Lung (tissue), 12 donors: ENCODE measurements around the gene RNF224. TPM values are rescaled to one million over a fixed set of nuclear protein-coding genes. Genes with fewer than 3 reads are reported as not detected.

Source experiments
- ATAC-seq: fragments of 200-7000 bp; cut with Tn5 transposase; one replicate; pipeline ENCODE4 v1.9.1; 2020; ENCODE audit warnings: moderate number of reproducible peaks; ENCODE audit not compliant: insufficient read depth, low FRiP score
- DNase-seq, 3 donors: peaks; one replicate each; pipeline ENCODE4 v3.0.0-alpha.2; 2013 to 2017
- H3K27ac ChIP-seq, 2 donors: one replicate each; pipeline ENCODE4 v1.5.1; 2013; ENCODE audit warnings: mild to moderate bottlenecking in 2 of 2, moderate library complexity in 2 of 2, control low read depth in 1 of 2, inconsistent platforms in 1 of 2, low read depth in 1 of 2, low read length in 1 of 2
- H3K27me3 ChIP-seq, 3 donors: one replicate each; pipeline ENCODE4 v1.5.1; 2013; ENCODE audit warnings: low read length in 2 of 3; ENCODE audit not compliant: control insufficient read depth in 3 of 3, insufficient read depth in 3 of 3
- H3K36me3 ChIP-seq, 4 donors: one replicate each; pipeline ENCODE4 v1.5.1; 2013; ENCODE audit warnings: low read length in 4 of 4, mild to moderate bottlenecking in 1 of 4, moderate library complexity in 1 of 4; ENCODE audit not compliant: control insufficient read depth in 4 of 4, insufficient read depth in 4 of 4
- H3K4me1 ChIP-seq, 5 donors: one replicate each; pipeline ENCODE4 v1.5.1; 2013; ENCODE audit warnings: low read length in 5 of 5, mild to moderate bottlenecking in 2 of 5, moderate library complexity in 1 of 5; ENCODE audit not compliant: control insufficient read depth in 5 of 5, insufficient read depth in 5 of 5
- H3K4me3 ChIP-seq: one replicate; pipeline ENCODE4 v1.5.1; 2013; ENCODE audit warnings: mild to moderate bottlenecking, control low read depth, moderate library complexity
- H3K9ac ChIP-seq, 2 donors: one replicate each; pipeline ENCODE4 v1.5.1; 2013; ENCODE audit warnings: low read length in 2 of 2, control low read depth in 1 of 2; ENCODE audit not compliant: insufficient read depth in 1 of 2
- H3K9me3 ChIP-seq, 4 donors: one replicate each; pipeline ENCODE4 v1.5.1; 2013; ENCODE audit warnings: low read length in 3 of 4, mild to moderate bottlenecking in 1 of 4, moderate library complexity in 1 of 4; ENCODE audit not compliant: control insufficient read depth in 4 of 4, insufficient read depth in 3 of 4
- CTCF ChIP-seq: IDR thresholded peaks from 2 replicates; pipeline ENCODE4 v1.5.1; 2012; ENCODE audit warnings: mild to moderate bottlenecking; ENCODE audit errors: control extremely low read depth, extremely low read depth
- WGBS, 2 donors: extraction: QIAGEN DNeasy Blood & Tissue Kit; methylation state at CpG; one replicate each; pipeline ENCODE4 v1.1.7; 2013; 5-methylcytosine and 5-hydroxymethylcytosine counted together
- polyA plus RNA-seq, 2 donors: library from polyadenylated mRNA; stranded (reverse); fragments of 200-250 nt; gene quantifications; one replicate each; pipeline ENCODE4 v1.2.1, GENCODE V29; 2013
- total RNA-seq, 2 donors: library from RNA; depleted of rRNA in 1 of 2; stranded (reverse); fragments of >200 nt in 1 of 2; gene quantifications; one replicate each; pipeline ENCODE4 v1.2.1, GENCODE V29; 2014 to 2021
- donor health status: control.
- donor health status: control.
- donor health status: Bipolar disorder and iron deficiency.
- donor health status: healthy.
- donor health status: DM: yes; HTN: yes; CAD: no.

Gene RNF224
- total and polyA plus RNA-seq, 4 donors, result 0.24 to 1.1 (median 0.80) TPM

- DNase-seq, result no peak
Observed at GRCh38 chr9:137213160-137214060, 13.9 kb upstream of the RNF224 start.

DNA sequence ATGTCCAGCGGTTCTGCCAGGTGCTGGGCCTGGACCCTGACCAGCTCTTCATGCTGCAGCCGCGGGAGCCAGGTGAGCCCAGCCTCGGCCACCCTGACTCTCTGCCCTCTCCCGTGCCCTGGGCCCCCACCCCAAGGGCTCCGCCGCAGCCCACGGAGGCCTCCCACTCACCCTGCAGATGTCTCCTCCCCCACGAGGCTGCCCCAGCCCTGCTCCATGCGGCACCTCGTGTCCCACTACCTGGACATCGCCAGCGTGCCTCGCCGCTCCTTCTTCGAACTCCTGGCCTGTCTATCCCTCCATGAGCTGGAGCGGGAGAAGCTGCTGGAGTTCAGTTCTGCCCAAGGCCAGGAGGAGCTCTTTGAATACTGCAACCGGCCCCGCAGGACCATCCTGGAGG is 12.7 kb upstream of the RNF224 start:
- Histone ChIP-seq H3K9ac (no peak overlapping the region), H3K27me3 (no peaks in the 10 kb centered on the region), H3K36me3 (peaks cover 0 to 26% (median 3%) of the 10 kb centered on the region in 4 donors), H3K4me3 (no peak overlapping the region), H3K9me3 (no peaks in the 10 kb centered on the region), H3K4me1 (peaks cover 0 to 14% (median 0%) of the 10 kb centered on the region in 5 donors), H3K27ac (no peak overlapping the region)
- 96 to 97% methylated on average over 19 of the region's 19 CpGs for WGBS, 2 donors
- no peak for DNase-seq
- ATAC-seq, result no peak
- TF ChIP-seq CTCF, result no peak

More at GRCh38 chr9:137213160-137214060, 13.9 kb upstream of the RNF224 start:
- H3K36me3 ChIP-seq, result peaks cover 0 to 32% (median 6%) of the 10 kb centered on the region in 4 donors
- H3K9ac ChIP-seq, result no peak overlapping the region
- H3K27me3 ChIP-seq, result no peaks in the 10 kb centered on the region
- peaks cover 0 to 10% (median 0%) of the 10 kb centered on the region in 5 donors for H3K4me1 ChIP-seq
- 91 to 95% methylated on average over 48 to 49 of the region's 49 CpGs for WGBS, 2 donors
- ATAC-seq, result no peak
- H3K9me3 ChIP-seq, result no peaks in the 10 kb centered on the region
- no peak overlapping the region for H3K27ac ChIP-seq
- no peak for TF ChIP-seq CTCF
- H3K4me3 ChIP-seq, result no peak overlapping the region

DNA sequence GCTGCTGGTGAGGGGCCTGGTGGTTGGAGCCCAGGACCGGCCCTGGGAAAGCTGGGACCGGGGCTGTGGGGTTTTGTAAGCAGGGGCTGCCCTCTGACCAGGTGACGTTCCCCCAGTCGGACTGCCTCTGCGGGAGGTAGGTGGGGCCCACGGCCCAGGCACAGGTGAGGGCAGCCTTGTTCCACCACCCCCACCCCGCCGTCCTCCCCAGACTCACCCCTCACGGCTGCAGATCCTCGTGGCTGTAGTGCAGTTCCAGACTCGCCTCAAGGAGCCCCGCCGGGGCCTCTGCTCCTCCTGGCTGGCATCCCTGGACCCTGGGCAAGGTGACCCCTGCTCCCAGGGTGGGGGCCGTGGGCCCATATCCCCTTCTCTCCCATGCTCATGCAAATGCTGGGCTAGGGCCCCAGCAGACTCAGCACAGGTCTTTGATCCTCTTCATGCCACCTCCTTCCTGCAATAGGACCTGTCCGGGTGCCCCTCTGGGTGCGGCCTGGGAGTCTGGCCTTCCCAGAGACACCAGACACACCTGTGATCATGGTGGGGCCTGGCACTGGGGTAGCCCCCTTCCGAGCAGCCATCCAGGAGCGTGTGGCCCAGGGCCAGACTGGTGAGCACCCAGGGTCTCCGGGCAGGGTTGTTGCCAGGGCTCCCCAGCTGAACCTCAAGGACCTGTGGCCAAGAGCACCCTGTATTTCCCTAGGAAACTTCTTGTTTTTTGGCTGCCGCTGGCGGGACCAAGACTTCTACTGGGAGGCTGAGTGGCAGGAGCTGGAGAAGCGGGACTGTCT is 11.9 kb upstream of the RNF224 start:
- TF ChIP-seq CTCF, result no peak
- DNase-seq (no peak), ATAC-seq (no peak)
- Histone ChIP-seq H3K4me3 (no peak overlapping the region), H3K4me1 (peaks cover 0 to 14% (median 0%) of the 10 kb centered on the region in 5 donors), H3K27me3 (no peaks in the 10 kb centered on the region), H3K9ac (no peak overlapping the region), H3K27ac (no peak overlapping the region), H3K36me3 (peaks cover 0 to 26% (median 3%) of the 10 kb centered on the region in 4 donors), H3K9me3 (no peaks in the 10 kb centered on the region)
- 95 to 96% methylated on average over 19 to 22 of the region's 22 CpGs for WGBS, 2 donors
